ENCODE measurements around the gene IL6R. TPM values are rescaled to one million over a fixed set of nuclear protein-coding genes. Genes with fewer than 3 reads are reported as not detected.

The IL6R gene
- total RNA-seq, 2 donors from 2014 or later, result 31.7 to 38.2 TPM

GRCh38 chr1:154503898-154504297, 98.8 kb downstream of the IL6R start:
- intact Hi-C loops (cut with DNase I), result no loop called here
- no peak for TF ChIP-seq CTCF (IDR thresholded peaks at IDR 0.05)
- Histone ChIP-seq H3K9me3 (no peaks in the 10 kb centered on the region), H3K4me1 (no peaks in the 10 kb centered on the region), H3K36me3 (no peaks in the 10 kb centered on the region), H3K27ac (no peak overlapping the region), H3K4me3 (no peak overlapping the region), H3K27me3 (peaks cover 32% of the 10 kb centered on the region), H3K9ac (ENCODE audit: low read depth in 2 of 2, low read length in 2 of 2) (no peak overlapping the region)
- no peak for DNase-seq

GRCh38 chr1:154512760-154513159, 107.6 kb downstream of the IL6R start:
- Histone ChIP-seq H3K27me3 (no peaks in the 10 kb centered on the region), H3K4me1 (no peaks in the 10 kb centered on the region), H3K9me3 (no peaks in the 10 kb centered on the region), H3K36me3 (no peaks in the 10 kb centered on the region), H3K27ac (no peak overlapping the region), H3K9ac (ENCODE audit: low read depth in 2 of 2, low read length in 2 of 2) (no peak overlapping the region), H3K4me3 (no peak overlapping the region)
- DNase-seq, result no peak
- intact Hi-C loops (cut with DNase I), result no loop called here
- TF ChIP-seq CTCF (IDR thresholded peaks at IDR 0.05), result no peak

GRCh38 chr1:154514066-154514553, 109.0 kb downstream of the IL6R start:
- intact Hi-C loops (cut with DNase I), result no loop called here
- Histone ChIP-seq H3K4me1 (no peaks in the 10 kb centered on the region), H3K9ac (ENCODE audit: low read depth in 2 of 2, low read length in 2 of 2) (no peak overlapping the region), H3K27me3 (no peaks in the 10 kb centered on the region), H3K36me3 (no peaks in the 10 kb centered on the region), H3K27ac (no peak overlapping the region), H3K9me3 (no peaks in the 10 kb centered on the region), H3K4me3 (no peak overlapping the region)
- DNase-seq, result no peak
- no peak for TF ChIP-seq CTCF (IDR thresholded peaks at IDR 0.05)

GRCh38 chr1:154517661-154518060, 112.5 kb downstream of the IL6R start:
- Histone ChIP-seq H3K4me1 (no peaks in the 10 kb centered on the region), H3K27me3 (no peaks in the 10 kb centered on the region), H3K36me3 (no peaks in the 10 kb centered on the region), H3K4me3 (no peak overlapping the region), H3K9me3 (no peaks in the 10 kb centered on the region), H3K27ac (no peak overlapping the region), H3K9ac (ENCODE audit: low read depth in 2 of 2, low read length in 2 of 2) (no peak overlapping the region)
- TF ChIP-seq CTCF (IDR thresholded peaks at IDR 0.05), result no peak
- no peak for DNase-seq
- intact Hi-C loops (cut with DNase I), result no loop called here

Other genes with a start within 250 kb of the IL6R start
- gene TPM3, start 213.2 kb upstream of the IL6R start, total RNA-seq, result 100 to 1,000 TPM; 502 to 757 TPM
- gene CFAP141, start 199.0 kb upstream of the IL6R start, total RNA-seq, result not detected
- 100 to 1,000 TPM in 1 of 2 donors, 10 to 100 TPM in 1; 84.8 to 102 TPM for gene UBAP2L, start 184.4 kb upstream of the IL6R start, total RNA-seq
- gene HAX1, start 132.7 kb upstream of the IL6R start, total RNA-seq, result 10 to 100 TPM; 53.4 to 83.6 TPM
- gene AQP10, start 84.2 kb upstream of the IL6R start, total RNA-seq, result under 1 TPM in 1 of 2 donors, not detected in 1; 0.27 TPM
- 1 to 10 TPM; 4.2 to 6.6 TPM for gene ATP8B2, start 79.8 kb upstream of the IL6R start, total RNA-seq
- gene TDRD10, start 96.9 kb downstream of the IL6R start, total RNA-seq, result under 1 TPM; 0.42 to 0.67 TPM
- gene SHE, start 97.1 kb downstream of the IL6R start, total RNA-seq, result 1 to 10 TPM; 1.7 to 3.9 TPM
- gene UBE2Q1, start 153.3 kb downstream of the IL6R start, total RNA-seq, result 10 to 100 TPM; 74.1 to 86.1 TPM
- gene CHRNB2, start 162.4 kb downstream of the IL6R start, total RNA-seq, result under 1 TPM; 0.07 to 0.16 TPM
- gene ADAR, start 202.8 kb downstream of the IL6R start, total RNA-seq, result 100 to 1,000 TPM; 115 to 125 TPM